ENCODE data around the gene SEPTIN8. TPM values are rescaled to one million over a fixed set of nuclear protein-coding genes. Genes with fewer than 3 reads are reported as not detected.
A peak's percentile ranks its signal among the peaks of the same experiment; 100 is the strongest.

Gene SEPTIN8
- total and polyA plus RNA-seq, 10 of the 15 experiments (the other 5 are each of a cell fraction or from before 2014, with no cell fraction given) = 6.1 to 96.1 (median 29.4) TPM

DNA sequence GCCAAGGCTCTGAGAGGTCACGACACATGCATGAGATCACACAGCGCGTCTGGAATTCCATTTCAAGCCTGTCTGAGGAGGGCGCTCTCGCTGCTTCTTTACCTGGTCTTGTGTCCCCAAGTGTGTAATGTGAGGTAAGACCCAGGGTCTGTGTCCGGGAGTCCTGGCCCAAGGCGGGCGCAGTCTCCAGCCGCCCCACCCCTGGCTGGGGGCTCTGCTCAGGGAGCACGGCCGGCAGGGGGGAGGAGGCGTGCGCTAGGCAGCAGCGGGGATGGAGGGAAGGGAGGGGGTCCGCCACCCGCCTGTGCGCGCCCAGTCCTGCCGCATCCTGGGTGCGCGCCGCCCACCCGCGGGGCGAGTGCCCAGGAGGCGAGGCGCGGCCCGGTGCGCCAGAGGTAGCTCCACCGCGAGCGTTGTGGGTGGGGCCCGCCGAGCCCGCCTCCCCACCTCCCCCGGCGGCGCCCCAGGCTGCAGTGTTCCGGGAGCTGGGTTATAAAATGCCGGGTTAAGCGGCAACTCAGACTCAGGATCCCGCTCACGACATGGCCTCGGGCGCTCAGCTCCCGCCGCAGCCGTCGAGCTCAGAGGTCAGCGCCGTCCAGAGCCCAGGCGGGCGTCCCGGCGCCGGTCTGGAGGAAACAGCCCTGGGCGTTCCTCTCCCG, 30.0 kb downstream of the SEPTIN8 start, which contains the start of gene CCNI2 (continued):
- TF ChIP-seq ZNF592 (IDR thresholded peaks at IDR 0.05) (no peak), POLR2AphosphoS5 (IDR thresholded peaks at IDR 0.05; ENCODE audit: low read length) (no peak), HDAC2 (IDR thresholded peaks at IDR 0.05) (no peak), NR2F1 (conservative IDR thresholded peaks at IDR 0.05) (peak; percentile 35; the same call in 1 of the 2 replicates), E2F8 (IDR thresholded peaks at IDR 0.05; ENCODE audit: low read depth, partially characterized antibody) (no peak)
- TF ChIP-seq, protein P1, sequence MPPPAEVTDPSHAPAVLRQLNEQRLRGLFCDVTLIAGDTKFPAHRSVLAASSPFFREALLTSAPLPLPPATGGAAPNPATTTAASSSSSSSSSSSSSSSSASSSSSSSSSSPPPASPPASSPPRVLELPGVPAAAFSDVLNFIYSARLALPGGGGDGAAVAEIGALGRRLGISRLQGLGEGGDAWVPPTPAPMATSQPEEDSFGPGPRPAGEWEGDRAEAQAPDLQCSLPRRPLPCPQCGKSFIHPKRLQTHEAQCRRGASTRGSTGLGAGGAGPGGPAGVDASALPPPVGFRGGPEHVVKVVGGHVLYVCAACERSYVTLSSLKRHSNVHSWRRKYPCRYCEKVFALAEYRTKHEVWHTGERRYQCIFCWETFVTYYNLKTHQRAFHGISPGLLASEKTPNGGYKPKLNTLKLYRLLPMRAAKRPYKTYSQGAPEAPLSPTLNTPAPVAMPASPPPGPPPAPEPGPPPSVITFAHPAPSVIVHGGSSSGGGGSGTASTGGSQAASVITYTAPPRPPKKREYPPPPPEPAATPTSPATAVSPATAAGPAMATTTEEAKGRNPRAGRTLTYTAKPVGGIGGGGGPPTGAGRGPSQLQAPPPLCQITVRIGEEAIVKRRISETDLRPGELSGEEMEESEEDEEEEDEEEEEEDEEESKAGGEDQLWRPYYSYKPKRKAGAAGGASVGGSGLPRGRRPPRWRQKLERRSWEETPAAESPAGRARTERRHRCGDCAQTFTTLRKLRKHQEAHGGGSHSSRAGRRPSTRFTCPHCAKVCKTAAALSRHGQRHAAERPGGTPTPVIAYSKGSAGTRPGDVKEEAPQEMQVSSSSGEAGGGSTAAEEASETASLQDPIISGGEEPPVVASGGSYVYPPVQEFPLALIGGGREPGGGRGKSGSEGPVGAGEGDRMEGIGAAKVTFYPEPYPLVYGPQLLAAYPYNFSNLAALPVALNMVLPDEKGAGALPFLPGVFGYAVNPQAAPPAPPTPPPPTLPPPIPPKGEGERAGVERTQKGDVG (CRISPR knock-in tag; IDR thresholded peaks at IDR 0.05) = no peak

Measured in GM12878 (cell line).